Stimulated activated CD8-positive, alpha-beta memory T cell treated with anti-CD3 and anti-CD28 coated beads, Interleukin-15, amount 100 ng/mL, for 48 hours (primary cell): Measurements from ENCODE around the gene RHBDL2.
"Not testable (repeated sequence)": the region's sequence is repeated elsewhere in the genome, so short reads cannot be mapped to it uniquely, and the experiment has no call there.

ENCODE experiments used
- DNase-seq, 2 donors: peaks; one replicate each; pipeline ENCODE4 v3.0.0-alpha.2; 2020; ENCODE audit warnings: low read depth in 2 of 2

Gene RHBDL2

DNA sequence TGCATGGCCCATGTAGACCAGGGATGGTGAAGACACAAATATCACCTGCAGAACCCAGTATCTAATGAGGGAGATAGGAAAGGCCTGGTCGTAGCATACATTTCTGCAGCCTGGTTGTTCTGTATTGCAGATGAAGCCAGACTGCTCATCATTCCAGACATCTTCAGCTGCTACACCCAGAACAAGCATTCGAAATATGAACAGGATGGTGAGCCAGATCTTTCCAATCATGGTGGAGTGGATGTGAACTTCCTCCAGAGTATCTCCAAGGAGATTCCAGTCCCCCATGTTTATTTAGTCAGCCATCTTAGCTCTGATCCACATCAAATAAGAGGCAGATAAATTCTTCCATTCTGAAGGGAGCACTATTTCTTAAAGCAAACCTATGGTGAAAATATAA, 65.8 kb downstream of the RHBDL2 start:
- no peak for DNase-seq

DNA sequence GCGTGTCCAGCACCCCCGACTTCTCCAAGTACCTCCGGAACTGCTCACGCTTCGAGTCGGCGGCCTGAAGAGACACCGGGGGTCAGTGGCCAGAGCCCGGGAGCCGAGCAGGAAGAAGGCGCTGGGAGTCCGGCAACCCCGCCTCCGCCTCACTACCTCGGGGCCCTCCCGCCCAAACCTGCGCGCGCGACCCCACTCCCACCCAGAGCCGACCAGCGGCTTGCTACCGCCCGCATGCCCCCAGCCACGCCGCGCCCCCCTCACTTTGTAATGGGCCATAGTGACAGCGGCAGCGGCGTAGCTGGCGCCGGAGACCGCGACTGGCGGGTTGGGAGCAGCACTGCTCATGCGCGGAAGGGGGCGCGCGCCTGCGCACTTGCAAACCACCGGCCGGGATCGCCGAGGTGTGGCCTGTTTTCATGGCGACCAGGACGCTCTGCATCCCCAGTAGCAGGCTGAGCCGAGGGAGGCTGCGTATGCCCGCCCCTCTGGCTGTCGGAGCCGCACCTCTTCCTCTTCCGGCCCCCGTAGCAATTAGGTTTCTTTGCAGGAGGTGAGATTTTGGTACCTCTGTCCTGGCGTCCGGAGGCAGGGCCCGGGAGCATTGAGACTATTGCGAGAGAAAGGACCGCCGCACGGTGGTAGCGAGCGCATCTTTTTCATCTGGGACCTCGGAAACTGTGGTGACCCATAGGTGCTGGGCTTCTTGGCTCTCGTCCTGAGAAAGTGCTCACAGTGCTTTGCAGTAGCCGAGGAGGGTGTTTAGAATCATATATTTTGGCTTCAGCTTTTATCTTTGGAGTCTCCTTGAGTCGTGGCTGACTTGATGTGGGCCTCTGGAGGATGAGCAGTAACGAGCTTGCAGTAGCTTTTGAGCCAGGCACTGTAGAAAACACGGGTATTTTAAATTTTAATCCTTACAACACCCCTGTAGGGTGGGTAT, 68.3 kb downstream of the RHBDL2 start, which contains the start of gene MYCBP:
MYCBP (minus strand) TSS at position 322 of the 943 bp plus-strand sequence; CDS start at position 279, 43 bp downstream.
- peak; percentile 95 to 96 for DNase-seq

DNA sequence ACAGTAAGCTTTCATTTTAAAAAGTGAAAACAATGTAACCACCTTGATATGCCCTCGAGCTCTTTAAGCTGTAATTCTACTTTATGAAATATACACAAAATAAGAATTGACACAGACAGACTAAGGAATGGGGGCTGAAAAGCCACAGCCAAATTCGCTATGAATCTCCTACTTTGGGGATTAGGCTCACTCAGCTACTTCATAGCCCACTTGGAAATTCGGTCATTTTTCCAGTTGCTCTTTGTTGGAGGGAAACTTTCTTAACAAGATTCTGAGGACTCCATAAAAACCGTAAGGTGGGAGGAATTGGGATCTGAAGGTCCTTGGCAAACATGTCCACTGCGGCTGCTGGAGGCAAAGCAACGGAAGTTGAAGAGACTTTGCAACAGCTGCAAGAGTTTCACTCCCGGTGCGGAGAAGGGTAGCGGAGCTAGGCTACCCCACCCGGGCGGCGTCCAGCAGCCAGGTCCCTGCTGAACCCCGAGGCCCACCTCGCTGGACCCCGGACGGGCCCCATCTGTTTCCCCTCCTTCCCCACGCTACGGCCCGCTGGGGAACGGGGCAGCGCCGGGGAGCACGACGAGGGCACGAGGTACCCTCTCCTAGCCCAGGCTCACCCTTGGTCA, 69.1 kb downstream of the RHBDL2 start:
- DNase-seq: peak in 1 of 2 donors; percentile 5

DNA sequence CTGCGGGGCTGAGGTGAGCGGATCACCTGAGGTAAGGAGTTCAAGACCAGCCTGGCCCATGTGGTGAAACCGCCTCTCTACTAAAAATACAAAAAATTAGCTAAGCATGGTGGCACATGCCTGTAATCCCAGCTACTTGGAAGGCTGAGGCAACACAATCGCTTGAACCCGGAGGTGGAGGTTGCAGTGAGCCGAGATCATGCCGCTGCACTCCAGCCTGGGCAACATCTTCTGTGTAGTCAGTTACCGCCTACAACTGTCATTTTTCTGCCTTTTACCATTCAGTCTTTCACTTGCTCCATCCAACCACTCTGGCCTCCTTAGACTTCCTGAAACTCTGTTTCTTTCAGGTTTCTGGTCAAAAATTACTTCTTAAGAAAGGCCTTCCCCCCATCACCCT, 70.6 kb downstream of the RHBDL2 start:
- DNase-seq: no peak

DNA sequence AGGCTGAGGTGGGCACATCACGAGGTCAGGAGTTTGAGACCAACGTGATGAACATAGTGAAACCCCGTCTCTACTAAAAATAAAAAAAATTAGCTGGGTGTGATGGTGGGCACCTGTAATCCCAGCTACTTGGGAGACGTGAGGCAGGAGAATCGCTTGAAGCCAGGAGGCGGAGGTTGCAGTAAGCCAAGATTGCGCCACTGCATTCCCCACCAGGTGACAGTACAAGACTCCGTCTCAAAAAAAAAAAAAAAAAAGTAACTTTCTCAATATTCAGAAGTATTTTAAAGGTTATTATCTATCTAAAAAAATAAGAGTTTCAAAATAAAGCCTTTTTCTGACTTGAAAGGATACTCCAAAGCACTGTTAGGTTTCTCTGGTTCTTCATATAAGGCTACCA, 74.4 kb downstream of the RHBDL2 start:
- DNase-seq: no peak

DNA sequence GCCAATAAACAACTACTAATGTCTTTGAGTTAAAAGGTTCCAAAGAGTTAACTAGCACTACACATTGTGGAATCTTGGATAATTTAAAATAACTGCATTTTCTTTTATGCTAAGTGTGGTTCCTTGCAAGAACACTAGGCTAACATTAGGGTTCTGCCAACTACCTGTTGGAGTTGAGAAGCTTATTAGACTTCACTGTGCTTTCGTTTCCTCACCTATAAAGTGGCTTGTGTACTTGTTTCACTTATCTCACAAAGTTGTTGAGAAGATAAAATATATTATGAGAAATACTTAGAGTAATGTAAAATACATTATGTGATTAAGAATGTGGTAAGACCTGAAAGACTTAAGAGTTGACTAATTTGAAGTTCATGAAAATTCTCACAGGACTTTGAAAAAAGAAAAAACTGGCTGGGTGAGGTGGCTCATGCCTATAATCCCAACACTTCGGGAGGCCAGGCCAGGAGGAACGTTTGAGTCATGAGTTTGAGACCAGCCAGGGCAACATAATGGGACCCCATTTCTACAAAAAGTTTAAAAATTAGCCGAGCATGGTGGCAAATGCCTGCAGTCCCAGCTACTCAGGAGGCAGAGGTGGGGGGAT, 76.4 kb downstream of the RHBDL2 start:
- no peak for DNase-seq

DNA sequence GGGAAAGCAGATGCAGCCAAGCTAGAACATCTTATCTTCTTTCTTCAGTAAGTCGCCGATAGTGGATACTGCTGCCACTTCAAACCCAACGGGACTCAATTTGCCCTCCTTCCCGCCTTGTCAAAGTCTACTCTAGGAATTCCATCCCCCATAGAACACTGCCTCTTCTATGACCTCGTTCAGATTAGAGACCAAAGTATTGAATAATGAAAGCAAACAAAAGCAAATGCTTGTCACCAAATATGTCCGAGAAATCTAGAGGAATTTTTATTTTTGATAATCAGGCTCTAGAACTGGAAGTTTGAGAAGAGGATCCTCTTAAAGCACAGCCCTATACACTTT, 81.2 kb downstream of the RHBDL2 start:
- no peak for DNase-seq

DNA sequence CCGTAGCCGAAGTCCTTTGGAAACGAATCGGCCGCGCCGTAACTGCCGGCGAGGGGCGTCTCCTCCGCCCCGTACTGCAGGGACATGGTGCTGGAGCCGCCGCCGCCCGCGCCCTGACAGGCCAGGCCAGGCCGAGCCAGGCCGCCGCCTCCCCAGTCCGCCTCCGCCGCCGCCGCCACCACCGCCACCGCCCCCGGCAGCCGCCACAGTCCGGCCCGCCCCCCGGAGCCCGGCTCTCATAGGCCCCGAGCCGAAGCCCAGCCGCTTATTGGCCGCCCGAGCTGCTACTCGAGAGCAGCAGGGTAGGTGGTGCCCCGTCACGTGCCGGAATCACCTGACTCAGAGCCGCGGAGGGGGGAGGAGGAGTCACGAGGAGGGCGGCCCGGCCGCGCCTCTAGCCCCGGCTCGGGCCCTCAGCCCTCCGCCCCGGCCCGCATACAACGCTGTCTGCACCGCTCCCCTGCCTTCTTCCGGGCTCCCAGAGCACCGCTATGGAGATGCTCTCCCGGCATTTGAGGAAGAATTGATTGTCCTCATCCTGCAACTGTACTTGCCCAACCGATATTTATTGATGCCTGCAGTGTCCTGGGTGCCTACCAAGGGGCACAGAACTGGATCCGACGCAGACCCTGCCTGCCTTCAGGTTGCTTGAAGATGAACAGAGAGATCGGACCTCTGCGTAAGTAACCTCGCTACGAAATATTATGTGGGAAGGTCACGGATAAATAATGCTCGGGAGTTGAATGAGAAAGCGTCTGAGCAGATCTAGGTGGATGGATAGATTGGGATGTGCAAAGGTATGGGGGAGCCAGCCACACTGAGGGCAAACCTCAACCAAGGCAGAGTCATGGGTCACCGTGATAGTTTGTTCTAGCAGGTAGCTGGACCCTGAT, 81.8 kb downstream of the RHBDL2 start, which contains the start of gene RRAGC:
RRAGC (minus strand) TSS at position 212 of the 893 bp plus-strand sequence; CDS start at position 86, 126 bp downstream.
- DNase-seq: peak; percentile 98 to 99

DNA sequence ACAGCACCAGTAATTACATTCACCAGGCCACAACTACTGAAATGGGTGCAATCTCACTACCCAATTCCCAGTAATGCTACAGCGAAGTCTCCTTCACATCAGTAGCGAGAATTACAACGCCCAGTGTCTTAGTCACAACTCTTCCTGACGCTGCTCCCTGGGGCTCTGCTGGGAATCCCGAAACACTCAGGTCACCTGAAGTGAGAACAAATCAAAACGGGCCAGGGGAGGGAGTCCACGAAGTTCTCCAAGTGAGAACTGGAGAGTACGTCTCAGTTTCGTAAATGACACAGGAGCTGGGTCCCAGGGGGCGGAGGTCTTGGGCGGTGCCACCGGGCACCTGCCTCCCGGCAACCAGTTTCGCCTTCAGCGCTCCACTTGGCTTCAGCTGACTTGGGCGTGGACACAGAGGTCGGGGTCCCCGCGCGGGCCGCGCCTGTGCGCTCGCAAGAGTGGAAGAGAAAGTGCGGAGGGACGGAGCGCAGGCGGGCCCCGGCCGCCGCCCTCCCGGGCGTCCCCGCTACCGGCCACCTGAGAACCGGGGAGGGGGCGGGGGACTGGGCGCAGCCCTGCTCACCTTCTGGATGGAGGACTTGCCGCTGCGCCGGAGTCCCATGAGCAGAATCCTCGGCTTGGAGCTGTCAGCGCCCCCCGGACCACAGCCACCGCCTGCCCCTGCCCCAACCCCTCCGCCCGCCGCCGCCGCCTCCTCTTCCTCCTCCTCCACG, 82.6 kb downstream of the RHBDL2 start:
- DNase-seq: peak; percentile 18 to 44

DNA sequence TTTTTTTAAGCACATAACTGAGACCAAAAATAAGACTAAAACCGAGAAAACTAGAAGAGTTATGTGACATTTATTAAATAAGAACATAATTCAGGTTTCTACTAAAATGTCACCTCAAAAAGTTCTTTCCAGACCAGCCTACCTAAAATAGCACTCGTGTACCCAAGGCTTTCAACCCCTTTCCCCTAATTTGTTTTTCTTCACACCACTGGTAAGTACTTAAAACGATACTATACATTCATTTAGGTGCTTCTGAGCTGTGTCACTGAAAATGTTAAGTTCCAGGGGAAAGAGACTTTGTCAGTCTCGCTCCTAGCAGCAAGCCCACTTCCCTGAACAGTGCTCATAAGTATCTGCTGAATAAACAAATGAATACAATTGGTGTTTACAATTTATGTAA, 88.8 kb downstream of the RHBDL2 start:
- DNase-seq: no peak

DNA sequence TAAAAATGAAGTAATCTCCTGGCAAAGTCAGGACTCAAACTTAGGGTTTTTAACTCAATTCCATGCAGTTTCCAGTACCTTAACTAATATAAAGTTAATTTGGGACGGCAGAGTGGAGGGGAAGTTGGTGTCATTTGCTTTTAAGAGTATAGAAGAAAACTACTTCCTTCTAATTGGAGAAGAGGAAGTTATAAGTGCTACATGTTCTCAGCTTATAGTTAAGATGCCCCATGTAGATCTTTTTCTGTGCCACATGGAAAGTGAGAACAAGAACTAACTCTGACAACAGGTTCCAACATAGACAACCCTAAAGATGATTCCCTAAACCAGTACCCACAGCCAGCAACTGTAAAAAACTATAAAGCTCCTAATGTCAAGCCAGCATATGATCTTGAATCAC, 93.6 kb downstream of the RHBDL2 start:
- no peak for DNase-seq

DNA sequence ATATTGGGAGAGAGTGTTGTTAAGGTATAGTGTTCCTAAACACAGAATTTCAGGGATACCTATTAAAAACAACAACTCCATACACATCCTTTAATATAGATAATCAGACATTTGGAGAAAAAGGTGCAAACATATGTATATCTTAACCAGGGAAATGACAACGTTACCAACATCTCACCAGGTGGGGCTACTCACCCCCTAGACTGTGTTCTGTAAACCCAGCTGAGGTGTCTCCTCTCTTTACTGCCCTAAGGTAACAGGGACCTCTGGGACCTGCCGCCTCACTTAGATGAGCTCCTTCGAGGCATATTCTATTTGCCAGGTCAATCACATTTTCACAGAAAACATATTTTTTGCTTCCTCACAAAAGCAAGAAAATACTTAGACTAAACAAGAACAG, 95.4 kb downstream of the RHBDL2 start:
- no peak for DNase-seq

DNA sequence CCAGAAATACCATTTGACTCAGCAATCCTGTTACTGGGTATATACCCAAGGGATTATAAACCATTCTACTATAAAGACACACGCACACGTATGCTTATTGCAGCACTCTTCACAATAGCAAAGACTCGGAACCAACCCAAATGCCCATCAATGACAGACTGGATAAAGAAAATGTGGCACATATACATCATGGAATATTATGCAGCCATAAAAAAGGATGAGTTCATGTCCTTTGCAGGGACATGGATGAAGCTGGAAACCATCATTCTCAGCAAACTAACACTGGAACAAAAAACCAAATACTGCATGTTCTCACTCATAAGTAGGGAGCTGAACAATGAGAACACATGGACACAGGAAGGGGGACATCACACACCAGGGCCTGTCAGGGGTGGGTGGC, 96.5 kb downstream of the RHBDL2 start:
- not testable (repeated sequence) for DNase-seq

DNA sequence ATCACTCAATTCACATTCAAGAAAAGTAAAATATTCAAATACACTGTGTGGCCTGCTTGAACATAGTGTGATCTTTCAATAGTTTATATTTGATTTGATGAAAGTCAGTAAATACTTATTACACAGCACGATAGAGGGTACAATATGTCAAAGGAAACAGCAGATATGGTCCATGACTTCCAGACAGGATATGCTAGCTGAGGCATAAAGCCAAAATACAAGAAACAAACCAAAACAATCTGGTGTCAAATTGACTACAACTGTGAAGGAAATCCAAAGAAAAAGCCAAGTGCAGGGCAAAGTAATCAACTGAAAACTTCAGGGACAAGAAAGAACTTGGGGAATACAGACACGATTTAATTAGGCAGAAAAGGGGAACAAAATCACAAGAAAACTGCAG, 101.3 kb downstream of the RHBDL2 start:
- no peak for DNase-seq

DNA sequence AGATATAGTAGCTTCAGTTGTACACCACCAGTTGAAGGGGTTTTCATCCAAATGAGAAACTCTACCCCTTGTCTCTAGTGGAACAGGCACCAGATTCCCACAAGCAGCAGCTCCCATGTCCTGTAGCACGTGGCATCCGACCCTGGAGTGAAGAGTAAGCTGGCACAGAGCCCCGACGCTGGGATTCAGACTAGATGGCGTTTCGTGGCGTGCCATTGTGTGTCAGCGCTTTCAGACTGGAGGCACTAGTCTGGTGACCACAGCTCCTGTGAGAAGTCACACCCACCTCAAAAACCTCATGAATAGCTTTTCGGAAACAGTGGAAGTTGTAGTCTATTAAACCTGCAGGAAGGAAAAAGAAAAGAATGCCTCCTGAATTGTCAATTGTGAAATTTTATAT, 102.3 kb downstream of the RHBDL2 start:
- no peak for DNase-seq

DNA sequence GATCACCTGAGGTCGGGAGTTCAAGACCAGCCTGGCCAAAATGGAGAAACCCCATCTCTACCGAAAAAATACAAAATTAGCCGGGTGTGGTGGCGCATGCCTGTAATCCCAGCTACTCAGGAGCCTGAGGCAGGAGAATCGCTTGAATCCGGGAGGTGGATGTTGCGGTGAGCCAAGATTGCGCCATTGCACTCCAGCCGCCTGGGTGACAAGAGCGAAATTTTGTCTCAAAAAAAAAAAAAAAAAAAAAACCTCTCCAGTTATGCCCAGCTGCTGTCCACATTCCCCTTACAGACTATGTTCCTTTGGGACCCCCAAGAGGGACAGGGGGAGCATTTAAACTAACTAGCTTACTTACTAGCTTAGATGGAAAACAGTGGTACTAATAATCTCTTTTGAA, 105.3 kb downstream of the RHBDL2 start:
- DNase-seq: not testable (repeated sequence)
